CD1c-positive myeloid dendritic cell (primary cell): Measurements from ENCODE around the gene MAD2L2.

Experiments
- DNase-seq: peaks from one replicate; pipeline ENCODE4 v3.0.0-alpha.2; 2016; ENCODE audit errors: extremely low spot score

Gene MAD2L2

GRCh38 chr1:11653101-11653860 is 27.7 kb downstream of the MAD2L2 start:
- DNase-seq, result no peak

DNA sequence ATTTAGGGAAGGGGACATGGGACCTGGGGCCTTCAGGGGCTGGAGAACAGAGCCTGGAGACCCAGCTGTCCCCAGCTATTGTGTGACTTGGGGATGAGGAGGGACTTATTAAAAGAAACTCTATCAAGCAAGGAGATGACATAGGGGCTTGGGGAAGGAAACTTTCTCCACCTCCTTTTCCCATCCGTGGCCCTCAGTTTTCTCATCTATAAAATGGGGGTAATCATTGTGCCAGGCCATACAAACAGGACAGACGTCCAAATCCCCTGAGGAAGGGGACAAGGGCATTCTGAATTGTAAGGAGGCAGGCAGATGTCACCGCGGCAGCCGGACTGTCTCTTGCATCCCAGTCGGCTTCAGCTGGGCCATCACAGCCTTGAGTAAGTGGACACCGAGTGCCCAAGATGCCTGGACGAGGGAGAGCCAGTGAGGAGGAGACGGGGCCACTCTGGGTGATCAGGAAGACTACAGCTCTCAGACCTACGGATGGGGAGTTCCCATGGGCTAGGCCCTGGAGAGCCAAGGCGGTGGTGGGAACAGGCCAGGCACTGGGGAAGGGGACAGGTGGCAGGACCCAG is 28.7 kb downstream of the MAD2L2 start:
- DNase-seq, result no peak

DNA sequence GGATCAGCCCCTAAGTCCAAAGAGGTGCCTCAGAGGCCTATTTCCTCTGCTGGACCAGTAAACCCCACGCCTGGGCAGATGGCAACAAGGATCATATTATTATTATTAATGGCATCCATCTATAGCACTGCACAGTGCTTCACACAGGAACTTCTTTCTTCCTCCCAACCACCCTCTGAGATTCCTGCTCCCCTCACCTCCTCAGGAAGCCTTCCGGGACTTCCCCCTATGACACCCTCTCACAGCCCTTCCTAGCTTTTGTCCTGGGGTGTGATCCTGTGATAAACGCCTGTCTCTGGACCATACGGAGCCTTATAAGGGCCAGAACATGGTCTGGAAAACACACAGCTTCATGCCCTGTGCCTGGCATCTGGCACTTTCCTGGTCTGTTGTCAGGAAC is 29.9 kb downstream of the MAD2L2 start:
- DNase-seq, result no peak

- DNase-seq, result peak; percentile 82
Measured at GRCh38 chr1:11650331-11650991, 30.5 kb downstream of the MAD2L2 start.

- no peak for DNase-seq
Measured at GRCh38 chr1:11649624-11650330, 31.2 kb downstream of the MAD2L2 start.

DNA sequence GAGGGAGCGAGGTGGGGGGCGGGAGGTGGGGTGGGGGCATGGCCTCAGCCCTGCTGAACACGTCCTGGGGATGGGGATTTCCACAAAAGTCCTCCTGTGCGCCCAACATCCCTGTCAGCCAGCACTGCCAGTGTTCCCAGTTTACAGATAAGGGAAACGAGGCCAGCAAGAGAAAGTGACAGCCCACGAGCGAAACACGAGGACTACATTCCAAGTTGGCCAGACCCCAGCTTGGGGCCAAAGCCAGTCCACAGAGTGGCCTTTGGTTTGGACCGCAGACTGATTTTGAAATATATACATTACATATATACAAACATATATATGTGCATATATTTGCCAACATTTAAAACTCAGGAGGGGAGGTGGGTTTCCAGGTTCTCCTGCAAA is 31.7 kb downstream of the MAD2L2 start:
- DNase-seq, result no peak

- DNase-seq, result no peak
Measured at GRCh38 chr1:11648732-11649158, 32.2 kb downstream of the MAD2L2 start.

- no peak for DNase-seq
Measured at GRCh38 chr1:11648039-11648438, 32.9 kb downstream of the MAD2L2 start.

DNA sequence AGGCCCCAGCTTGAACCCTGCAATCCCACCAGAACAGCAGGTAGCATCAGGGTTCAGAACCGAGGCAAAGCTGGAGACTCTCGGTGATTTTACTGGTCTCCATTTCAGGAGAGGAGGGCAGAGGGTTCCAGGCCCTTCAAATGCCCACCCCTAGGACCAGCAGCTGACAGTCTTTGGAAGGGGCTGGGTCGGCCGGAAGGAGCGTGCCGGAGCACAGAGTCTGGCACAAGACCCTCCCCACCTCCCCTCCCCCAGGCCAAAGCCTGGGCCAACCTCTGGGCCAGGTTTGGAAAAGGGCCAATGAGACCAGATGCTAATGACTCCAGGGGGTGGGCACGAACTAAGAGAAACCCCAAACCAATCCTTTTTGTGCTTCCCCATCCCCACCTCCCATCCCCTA is 33.6 kb downstream of the MAD2L2 start:
- no peak for DNase-seq

GRCh38 chr1:11646317-11646716 is 34.6 kb downstream of the MAD2L2 start:
- DNase-seq, result no peak

GRCh38 chr1:11645670-11646265 is 35.2 kb downstream of the MAD2L2 start:
- peak; percentile 78 for DNase-seq

GRCh38 chr1:11645270-11645669 is 35.7 kb downstream of the MAD2L2 start:
- DNase-seq, result no peak

DNA sequence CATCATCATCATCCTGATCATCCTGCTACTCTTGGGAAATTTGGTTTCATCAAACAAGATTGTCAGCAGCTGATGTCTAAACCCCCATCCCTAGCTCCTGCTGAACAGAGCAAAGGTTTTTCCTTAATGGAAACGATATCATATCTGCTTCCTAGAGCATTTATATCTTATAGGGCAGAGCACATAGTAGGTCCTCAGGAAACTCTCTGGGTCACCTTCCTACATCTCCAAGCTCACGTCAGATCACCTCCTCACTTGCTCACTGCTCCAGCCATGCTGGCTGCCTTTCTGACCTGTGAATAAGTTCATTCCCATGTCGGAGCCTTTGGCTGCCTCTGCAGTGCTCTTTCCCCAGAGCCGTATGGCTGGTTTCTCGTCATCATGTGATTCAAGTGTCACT is 37.2 kb downstream of the MAD2L2 start:
- DNase-seq, result no peak

GRCh38 chr1:11642418-11643017 is 38.4 kb downstream of the MAD2L2 start:
- peak; percentile 72 for DNase-seq

DNA sequence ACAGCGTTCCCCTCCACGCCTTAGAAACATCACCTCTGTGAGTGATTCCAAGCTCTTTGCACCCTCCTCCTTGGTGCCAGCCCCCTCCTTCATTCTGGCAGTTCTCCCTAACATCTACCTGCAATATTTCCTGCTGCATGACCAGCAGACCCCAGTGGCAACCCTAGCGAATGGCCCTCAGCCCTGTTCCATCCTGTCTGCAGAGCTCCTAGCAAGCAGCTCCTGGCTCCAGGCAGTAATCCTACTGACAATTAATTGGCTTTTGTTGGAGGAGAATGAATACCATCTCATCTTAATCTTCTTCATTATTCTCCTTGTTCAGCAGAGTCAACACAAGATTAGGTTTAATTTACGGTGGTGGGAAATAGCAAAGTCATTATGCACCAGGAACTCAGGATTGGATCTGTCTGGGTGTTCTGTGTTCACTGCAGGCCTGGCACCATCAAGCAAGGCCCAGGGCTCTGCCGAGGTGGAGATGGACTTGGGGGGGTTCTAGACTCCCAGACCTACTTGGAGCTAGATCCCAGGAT is 39.1 kb downstream of the MAD2L2 start:
- no peak for DNase-seq

- DNase-seq, result no peak
Measured at GRCh38 chr1:11640944-11641343, 40.0 kb downstream of the MAD2L2 start.

DNA sequence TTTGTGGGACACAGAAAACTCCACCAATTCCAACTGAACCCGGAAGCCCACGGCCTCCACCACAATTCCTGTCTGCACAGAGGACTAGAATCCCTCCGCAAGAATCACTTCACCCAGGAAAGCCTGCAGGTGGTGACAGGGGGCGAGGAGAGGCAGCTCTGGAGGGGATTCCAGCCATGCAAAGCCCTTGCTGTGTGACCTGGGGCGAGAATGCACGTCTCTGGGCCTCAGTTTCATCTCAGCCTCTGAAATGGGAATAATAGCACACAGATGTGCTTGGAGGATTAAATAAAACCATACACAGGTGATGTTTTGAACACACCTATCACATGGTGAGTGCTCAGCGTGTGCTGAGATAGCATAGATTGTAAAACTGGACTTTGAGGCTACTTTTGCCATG is 40.8 kb downstream of the MAD2L2 start:
- no peak for DNase-seq

- DNase-seq, result no peak
Measured at GRCh38 chr1:11639372-11639771, 41.6 kb downstream of the MAD2L2 start.

DNA sequence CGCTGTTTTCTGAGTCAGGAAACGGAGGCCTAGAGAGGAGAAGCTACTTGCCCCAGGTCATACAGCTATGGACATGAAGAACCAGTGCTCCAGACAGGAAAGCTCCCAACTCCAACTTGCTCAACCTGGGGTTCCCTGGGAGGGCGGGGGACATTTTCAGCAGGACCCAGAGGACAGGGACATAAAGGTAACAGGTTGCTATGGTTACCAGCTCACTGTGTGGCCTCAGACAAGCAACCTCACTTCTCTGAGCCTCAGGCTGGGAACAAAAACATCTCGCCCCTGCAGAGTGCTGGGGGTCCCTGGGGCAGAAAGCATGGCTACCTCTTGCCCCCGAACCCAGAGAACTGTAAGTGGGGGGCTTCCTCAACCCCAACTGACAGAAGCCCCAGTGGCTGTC is 42.8 kb downstream of the MAD2L2 start:
- no peak for DNase-seq

DNA sequence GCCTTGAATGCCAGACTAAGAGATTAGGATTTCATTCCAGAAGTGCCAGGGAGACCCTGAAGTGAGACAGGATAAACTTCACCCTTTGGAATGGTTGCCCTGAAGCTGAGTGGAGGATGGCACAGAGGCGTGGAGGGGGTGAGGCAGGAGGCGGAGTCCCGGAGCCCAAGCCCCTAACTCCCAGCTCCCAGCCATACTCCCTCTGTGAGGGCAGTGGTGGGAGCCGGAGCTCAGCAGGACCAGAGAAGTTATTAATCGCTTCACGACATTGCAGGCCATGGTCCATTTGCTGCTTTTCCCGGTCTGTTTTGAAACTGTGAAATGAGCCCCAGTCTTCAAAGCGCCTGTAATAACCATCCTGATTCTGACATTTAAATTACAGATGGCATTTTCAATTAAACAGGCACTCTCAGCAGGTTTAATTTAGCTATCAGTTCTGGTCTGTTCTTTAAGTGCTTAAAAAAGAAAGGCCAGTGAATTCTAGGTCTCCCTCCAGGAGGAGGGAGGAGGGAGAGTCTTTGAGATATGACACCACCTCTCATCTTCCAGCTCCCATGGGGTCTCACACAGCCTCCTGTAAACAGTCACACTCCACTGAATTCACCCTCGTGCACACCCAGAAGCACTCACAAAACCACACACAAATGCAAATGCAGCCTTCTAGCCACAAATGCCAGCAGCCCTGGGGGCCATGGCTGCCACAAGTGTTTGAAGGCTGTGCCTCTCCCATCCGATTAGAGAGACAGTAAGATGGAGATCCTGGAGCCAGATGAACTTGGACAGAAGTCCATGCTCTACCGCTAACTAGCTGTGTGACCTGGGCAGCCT is 46.4 kb downstream of the MAD2L2 start:
- DNase-seq, result no peak
